NCI-H526 treated with DMSO at 0.1 percent for 48 hours (cell line): Measurements from ENCODE around the gene TRIOBP.
"Not testable (repeated sequence)": the region's sequence is repeated elsewhere in the genome, so short reads cannot be mapped to it uniquely, and the experiment has no call there.

ENCODE experiments used
- DNase-seq: peaks from one replicate; lab custom pipeline; 2025; lab: John Stamatoyannopoulos, UW

The TRIOBP gene

DNA sequence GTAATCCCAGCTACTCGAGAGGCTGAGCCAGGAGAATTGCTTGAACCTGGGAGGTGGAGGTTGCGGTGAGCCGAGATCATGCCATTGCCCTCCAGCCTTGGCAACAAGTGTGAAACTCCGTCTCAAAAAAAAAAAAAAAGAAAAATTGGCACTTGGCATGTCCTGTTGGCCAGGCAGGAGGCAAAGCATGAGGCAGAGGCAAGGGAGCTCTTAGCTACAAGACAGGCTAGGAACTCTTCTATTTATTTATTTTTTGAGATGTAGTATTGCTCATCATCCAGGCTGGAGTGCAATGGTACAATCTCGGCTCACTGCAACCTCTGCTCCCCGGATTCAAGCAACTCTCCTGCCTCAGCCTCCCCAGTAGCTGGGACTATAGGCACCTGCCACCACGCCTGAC lies 2.7 kb upstream of the TRIOBP start:
- DNase-seq: not testable (repeated sequence)

DNA sequence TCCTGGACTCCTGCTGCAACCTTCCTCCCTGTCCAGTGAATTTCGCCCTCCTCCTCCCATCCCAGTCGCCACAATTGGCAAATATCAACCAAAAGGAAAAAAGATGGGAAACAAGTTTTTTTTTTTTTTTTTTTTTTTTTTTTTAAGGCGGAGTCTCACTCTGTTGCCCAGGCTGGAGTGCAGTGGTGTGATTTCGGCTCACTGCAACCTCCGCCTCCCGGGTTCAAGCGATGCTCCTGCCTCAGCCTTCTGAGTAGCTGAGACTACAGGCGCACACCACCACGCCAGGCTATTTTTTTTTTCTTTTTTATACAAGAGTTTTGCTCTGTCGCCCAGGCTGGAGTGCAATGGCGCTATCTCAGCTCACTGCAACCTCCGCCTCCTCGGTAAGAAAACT lies 590 bp upstream of the TRIOBP start:
- not testable (repeated sequence) for DNase-seq

DNA sequence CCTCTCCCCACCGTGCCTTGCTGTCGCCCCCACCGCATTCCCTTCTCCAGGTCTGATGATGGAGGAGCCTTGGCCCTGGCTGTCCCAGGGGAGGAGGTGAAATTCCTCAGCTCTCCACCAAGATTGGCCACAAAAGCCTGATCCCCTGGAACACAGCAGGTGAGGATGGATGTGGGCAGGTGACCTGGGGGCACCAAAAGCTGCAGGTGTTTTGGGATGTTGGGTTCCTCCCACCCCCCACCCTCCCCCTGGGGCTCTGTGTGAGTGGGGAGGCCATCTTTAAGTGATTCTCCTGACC lies 639 bp downstream of the TRIOBP start:
- no peak for DNase-seq

DNA sequence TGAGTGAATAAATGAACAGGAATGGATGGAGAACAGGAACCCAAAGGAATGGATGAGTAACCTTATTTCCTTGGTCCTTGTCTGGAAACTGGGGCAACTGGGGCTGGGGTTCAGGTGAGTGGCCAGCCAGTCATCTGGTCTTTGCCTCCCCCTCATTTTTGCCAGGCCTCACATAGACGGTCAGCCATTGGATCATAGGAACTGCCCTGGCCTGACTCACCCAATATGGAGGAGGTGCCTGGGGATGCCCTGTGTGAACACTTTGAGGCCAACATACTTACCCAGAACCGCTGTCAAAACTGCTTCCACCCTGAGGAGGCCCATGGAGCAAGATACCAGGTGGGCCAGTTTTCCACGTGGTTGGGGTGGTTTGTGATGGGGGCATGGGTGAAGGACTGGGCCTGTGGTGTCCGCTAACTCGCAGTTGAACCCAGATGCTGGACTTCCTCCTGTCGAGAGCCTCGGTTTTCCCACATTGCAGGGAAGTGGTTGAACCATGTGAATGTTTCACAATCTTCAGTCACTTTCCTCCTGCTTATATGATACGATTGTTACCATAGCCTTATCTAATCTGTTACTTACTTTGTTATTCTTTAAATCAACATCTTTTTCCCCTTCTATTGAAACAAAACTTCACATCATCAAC lies 4.4 kb downstream of the TRIOBP start:
- no peak for DNase-seq

DNA sequence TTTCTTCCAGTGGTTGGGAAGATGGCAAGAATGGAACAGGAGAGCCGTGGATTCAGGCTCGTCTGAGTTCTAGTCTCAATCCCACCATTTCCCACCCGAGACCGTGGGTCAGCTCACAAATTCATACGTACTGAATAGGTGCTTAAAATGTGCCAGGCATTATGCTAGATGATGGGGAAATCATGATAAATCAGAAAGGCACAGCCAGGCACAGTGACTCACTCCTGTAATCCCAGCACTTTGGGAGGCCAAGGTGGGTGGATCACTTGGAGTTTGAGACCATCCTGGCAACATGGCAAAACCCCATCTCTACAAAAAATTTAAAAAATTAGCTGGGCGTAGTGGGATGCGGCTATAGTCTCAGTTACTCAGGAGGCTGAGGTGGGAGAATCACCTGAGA lies 7.1 kb downstream of the TRIOBP start:
- no peak for DNase-seq

DNA sequence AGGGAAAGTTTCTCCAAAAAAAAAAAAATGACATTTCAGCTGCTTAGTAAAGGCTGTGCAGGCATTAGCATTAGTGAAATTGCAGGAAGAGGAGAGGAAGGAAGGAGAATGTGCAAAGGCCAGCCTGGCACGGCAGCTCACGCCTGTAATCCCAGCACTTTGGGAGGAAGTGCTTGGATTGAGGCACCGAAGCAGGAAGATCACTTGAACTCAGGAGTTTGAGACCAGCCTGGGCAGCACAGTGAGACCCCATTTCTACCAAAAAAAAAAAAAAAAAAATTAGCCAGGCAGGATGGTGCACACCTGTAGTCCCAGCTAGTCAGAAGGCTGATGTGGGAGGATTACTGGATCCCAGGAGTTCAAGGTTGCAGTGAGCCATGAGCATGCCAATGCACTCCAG lies 7.8 kb downstream of the TRIOBP start:
- DNase-seq: no peak

DNA sequence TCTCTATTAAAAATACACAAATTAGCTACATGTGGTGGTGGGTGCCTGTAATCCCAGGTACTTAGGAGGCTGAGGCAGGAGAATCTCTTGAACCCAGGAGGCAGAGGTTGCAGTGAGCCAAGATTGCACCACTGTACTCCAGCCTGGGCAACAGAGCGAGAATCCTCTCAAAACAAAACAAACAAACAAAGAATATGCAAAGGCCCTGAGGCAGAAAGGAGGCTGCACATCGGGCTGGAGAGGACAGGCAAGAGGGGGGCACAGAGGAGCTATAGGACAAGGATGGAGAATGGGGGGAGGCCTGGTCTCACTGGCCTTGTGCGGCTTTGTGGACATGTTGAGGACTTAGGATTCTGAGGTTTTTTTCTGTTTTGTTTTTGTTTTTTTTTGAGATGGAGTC lies 8.4 kb downstream of the TRIOBP start:
- no peak for DNase-seq

DNA sequence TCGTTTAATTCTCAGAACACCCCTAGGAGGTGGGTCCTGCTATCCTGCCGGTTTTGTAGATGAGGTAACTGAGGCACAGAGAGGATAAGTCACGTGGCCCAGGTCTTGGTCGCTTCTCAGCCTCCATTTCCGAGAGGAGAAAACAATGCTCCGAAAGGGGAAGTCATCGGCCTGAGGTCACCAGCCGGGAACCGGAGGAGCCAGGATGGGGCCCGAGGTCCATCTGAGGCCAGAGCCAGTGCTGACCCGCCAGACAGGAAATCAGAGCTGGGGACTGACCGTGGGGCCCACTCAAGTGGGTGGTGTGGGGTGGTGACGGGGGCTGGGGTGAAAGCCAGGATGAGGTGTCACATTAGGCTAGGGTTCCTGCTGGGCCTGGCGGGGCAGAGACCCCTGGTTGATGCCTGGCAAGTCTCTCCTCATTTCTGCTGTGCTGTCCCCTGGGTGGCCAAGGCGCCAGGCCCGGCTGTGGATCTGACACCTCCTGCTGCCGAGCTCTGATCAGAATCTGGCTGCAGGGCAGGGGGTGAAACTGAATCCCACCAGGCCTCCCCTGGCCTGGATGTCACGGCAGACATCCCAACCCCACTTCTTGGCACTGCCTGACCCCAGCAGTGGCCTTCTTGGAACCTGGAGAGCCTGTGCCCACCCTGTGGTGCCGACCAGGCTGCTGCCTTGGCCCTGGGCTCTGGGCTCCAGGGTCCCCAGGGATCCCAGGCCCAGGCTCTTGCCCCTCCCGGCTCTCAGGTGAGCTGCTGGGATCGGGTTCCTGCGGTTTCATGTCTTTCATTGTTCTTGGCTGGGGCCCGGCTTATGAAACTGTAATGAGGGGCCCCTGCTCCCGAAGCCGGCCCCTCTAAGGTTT lies 12.0 kb downstream of the TRIOBP start:
- peak; percentile 20 for DNase-seq

DNA sequence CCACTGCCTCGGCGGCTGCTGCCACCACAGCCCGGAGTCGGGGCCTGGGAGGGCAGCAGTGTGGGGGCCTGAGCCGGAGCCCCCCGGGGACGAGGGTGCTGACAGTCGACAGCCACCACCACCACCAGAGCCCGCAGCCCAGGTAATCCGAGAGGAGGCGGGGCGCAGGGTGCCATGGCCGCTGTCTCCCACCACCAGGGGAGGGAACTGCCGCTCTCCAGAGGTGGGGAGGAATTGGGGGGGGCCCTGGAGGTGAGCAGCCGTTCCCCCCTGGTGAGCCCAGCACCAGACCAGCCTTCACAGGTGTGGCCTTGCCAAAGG lies 12.6 kb downstream of the TRIOBP start:
- no peak for DNase-seq

DNA sequence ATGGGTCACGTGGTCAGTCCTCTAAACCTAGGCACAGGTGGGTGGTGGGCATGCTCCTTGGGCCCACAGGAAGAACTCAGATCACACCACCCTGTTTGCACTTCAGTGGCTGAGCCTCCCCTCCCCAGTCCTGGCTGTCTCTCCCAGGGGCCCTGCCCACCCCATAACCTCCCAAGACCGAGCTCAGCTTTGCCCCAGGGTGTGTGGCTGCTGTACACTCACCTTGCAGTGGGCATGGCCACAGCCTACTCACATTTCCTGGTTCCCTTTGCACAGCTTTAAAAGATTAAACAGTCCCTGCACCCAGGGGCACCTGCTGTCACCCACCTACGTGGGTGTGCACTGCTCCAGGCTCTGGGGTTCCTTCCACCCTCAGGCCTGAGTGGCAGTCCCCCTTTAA lies 13.8 kb downstream of the TRIOBP start:
- DNase-seq: no peak

DNA sequence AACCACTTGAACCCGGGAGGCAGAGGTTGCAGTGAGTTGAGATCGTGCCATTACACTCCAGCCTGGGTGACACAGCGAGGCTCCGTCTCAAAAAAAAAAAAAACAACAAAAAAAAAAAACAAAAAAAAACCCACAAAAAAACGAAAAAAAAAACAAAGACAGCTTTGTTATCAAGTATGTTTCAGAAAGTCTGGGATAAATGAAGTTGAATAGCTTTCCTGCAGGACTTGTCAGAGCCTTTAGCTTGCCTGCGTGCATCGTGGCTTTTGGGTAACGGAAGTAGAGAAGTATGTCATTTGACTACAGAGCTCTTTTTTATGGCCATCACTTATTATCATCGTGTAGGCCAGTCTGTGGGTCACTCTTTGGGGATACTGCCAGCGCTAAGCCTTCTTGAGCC lies 14.6 kb downstream of the TRIOBP start:
- DNase-seq: no peak

DNA sequence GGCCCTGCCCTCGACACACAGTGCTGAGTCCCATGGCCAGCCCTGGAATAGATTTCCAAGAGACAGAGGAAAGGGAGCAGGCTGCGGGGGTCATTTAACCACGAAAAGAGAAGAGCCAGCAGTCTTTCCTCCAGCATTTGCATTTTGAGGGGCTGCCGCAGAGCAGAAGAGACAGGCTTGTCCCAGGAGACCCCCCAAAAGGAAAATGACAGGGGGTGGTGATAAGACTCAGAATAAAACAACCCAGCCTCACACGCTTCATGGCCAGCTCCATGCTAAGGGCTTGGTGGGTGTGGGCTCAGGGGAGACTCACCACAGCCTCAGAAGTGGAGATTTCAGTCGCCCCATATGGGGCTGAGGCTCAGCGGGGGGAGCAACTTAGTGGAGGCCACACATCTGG lies 16.9 kb downstream of the TRIOBP start:
- DNase-seq: no peak

DNA sequence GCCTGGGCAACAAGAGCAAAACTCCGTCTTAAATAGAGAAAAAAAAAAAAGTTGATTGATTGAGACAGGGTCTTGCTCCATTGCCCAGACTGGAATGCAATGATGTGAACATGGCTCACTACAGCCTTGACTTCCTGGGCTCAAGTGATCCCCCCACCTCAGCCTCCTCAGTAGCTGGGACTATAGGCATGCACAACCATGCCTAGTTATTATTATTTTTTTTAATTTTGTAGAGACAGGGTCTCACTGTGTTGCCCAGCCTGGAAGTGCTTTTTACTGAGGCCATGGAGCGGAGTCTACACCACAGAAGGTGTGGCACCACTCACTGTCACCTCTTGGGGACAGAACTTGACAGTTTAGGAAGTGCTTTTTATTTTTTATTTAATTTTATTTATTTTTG lies 17.8 kb downstream of the TRIOBP start:
- no peak for DNase-seq

DNA sequence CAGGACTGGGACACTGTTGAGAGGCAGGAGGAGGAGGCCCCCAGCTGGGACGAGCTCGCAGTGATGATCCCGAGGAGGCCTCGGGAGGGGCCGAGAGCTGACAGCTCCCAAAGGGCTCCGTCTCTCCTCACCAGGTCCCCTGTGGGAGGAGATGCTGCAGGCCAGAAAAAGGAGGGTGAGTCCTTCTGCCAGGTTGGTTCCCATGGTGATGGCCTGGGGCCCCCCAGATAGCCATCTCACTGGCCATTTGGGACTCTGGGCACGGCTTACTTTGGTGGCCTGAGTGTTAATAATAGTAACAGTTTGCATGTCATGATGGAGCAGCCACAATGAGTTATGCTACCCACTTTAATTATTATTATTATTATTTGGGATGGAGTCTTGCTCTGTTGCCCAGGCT lies 18.9 kb downstream of the TRIOBP start:
- DNase-seq: no peak

DNA sequence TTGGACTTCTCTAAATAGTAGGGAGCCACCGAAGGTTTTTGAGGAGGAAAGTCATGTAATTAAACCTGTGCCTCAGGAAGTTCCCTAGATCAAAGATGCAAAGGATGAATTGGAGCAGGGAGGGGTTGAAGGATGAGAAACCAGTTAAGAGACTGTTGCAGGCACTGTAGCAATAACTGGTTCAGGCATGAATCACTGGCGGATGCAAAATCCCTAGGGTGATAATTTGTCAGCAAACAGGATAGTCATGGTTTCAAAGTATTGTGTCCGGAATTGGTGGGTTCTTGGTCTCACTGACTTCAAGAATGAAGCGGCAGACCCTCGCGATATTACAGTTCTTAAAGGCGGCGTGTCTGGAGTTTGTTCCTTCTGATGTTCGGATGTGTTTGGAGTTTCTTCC lies 19.9 kb downstream of the TRIOBP start:
- no peak for DNase-seq

DNA sequence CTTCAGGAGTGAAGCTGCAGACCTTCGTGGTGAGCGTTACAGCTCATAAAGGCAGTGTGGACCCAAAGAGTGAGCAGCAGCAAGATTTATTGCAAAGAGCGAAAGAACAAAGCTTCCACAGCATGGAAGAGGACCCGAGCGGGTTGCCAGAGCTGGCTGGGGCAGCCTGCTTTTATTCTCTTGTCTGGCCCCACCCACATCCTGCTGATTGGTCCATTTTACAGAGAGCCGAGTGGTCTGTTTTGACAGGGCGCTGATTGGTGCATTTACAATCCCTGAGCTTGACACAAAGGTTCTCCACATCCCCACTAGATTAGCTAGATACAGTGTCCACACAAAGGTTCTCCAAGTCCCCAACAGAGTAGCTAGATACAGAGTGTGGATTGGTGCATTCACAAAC lies 20.4 kb downstream of the TRIOBP start:
- DNase-seq: not testable (repeated sequence)

DNA sequence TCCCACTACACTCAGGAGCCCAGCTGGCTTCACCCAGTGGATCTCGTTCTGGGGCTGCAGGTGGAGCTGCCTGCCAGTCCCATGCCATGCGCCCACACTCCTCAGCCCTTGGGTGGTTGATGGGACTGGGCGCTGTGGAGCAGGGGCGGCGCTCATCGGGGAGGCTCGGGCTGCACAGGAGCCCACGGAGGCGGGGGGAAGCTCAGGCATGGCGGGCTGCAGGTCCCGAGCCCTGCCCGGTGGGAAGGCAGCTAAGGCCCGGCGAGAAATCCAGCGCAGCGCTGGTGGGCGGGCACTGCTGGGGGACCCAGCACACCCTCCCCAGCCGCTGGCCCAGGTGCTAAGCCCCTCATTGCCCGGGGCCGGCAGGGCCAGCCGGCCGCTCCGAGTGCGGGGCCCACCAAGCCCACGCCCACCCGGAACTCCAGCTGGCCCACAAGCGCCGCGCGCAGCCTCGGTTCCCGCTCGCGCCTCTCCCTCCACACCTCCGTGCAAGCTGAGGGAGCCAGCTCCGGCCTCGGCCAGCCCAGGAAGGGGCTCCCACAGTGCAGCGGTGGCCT lies 21.0 kb downstream of the TRIOBP start:
- not testable (repeated sequence) for DNase-seq

DNA sequence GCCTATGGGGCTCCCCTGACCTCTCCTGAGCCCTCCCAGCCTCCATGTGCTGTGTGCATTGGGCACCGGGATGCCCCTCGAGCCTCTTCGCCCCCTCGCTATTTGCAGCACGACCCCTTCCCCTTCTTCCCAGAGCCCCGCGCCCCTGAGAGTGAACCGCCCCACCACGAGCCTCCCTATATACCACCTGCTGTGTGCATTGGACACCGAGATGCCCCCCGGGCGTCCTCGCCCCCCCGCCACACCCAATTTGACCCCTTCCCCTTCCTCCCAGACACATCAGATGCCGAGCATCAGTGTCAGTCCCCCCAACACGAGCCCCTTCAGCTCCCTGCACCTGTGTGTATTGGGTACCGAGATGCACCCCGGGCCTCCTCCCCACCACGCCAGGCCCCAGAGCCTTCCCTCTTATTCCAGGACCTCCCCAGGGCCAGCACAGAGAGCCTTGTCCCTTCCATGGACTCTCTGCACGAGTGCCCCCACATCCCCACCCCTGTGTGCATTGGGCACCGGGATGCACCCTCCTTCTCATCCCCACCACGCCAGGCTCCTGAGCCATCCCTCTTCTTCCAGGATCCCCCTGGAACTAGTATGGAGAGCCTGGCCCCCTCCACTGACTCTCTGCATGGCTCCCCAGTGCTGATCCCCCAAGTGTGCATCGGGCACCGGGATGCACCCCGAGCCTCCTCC lies 28.8 kb downstream of the TRIOBP start:
- DNase-seq: no peak

DNA sequence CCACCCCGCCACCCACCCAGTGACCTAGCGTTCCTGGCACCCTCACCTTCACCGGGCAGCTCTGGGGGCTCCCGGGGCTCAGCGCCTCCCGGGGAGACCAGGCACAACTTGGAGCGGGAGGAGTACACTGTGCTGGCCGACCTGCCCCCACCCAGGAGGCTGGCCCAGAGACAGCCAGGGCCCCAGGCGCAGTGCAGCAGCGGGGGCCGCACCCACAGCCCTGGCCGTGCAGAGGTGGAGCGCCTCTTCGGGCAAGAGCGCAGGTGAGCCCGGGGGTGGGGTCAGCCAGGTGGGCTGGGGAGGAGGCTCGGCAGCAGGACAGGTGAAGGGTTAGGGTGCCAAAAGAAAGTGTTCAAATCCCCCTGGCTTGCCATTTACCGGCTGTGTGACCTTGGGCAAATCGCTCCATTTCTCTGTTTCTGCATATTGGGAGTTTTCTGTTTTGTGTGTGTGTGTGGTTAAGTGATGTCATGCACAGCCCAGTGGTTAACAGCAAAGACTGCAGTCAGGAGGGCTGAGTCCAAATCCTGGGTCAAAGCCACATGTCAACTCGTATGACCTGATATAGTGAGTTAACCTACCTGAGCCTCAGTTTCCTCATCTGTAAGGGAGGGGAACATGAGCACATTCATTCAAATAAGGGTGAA lies 29.5 kb downstream of the TRIOBP start:
- DNase-seq: no peak

DNA sequence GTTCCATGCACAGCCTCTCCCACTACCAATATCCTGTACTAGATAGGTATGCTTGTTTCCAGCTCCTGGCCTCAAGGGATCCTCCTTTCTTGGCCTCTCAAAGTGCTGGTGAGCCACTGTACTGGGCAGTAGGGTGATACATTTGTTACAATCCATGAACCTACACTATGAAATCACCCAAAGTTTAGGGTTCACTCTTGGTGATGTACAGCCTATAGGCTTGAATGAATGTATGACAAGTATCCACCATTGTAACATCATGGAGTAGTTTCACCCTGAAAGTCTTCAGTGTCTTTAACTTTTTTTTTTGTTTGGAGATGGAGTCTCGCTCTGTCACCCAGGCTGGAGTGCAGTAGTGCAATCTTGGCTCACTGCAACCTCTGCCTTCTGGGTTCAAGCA lies 31.8 kb downstream of the TRIOBP start:
- DNase-seq: no peak

DNA sequence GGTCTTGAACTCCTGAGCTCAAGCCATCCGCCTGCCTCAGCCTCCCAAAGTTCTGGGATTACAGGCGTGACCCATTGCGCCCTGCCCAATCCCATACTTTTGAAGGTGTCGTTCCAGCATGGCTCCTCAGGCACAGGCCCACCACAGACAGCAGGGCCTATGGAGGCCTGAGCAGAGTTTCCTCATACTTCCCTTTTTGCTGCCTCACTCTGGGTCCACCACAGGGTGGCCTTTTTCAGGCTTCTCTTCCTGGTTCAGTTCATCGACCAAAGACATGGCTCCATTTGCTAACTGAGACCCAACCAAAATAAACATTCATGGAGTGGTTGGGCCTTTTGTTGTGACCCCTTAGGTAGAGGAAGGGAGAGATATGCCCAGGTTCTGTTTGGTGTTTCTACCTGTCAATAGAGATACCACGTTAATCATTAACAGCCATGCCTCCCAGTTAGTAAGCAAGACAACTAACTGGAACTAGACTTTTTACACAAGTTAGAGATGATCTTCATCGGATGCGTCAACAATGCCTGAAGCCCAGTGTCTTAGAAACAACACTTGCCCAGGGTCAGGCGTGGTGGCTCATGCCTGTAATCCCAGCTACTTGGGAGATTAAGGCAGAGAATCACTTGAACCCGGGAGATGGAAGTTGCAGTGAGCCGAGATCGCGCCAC lies 35.1 kb downstream of the TRIOBP start:
- peak; percentile 18 for DNase-seq
